Subcutaneous abdominal adipose tissue (tissue), 5 donors: ENCODE data around the gene GALNT9.

Experiments
- H3K27ac ChIP-seq: one replicate; pipeline ENCODE4 v1.7.0; 2013; ENCODE audit warnings: low read depth, mild to moderate bottlenecking, inconsistent platforms, low read length, moderate library complexity
- H3K27me3 ChIP-seq, 5 donors: one replicate each; pipeline ENCODE4 v1.7.0; 2013; ENCODE audit warnings: low read length in 5 of 5, inconsistent platforms in 1 of 5; ENCODE audit not compliant: control insufficient read depth in 5 of 5, insufficient read depth in 4 of 5
- H3K36me3 ChIP-seq, 5 donors: one replicate each; pipeline ENCODE4 v1.7.0; 2013; ENCODE audit warnings: low read length in 5 of 5; ENCODE audit not compliant: control insufficient read depth in 5 of 5, insufficient read depth in 5 of 5
- H3K4me1 ChIP-seq, 5 donors: one replicate each; pipeline ENCODE4 v1.7.0; 2013; ENCODE audit warnings: low read length in 5 of 5, mild to moderate bottlenecking in 3 of 5, moderate library complexity in 1 of 5; ENCODE audit not compliant: control insufficient read depth in 5 of 5, insufficient read depth in 5 of 5
- H3K4me3 ChIP-seq, 5 donors: one replicate each; pipeline ENCODE4 v1.7.0; 2013; ENCODE audit warnings: low read length in 5 of 5, low read depth in 1 of 5
- H3K9ac ChIP-seq, 5 donors: one replicate each; pipeline ENCODE4 v1.7.0; 2013; ENCODE audit warnings: low read length in 5 of 5, mild to moderate bottlenecking in 4 of 5, moderate library complexity in 3 of 5
- H3K9me3 ChIP-seq, 5 donors: one replicate each; pipeline ENCODE4 v1.7.0; 2013; ENCODE audit warnings: low read length in 5 of 5; ENCODE audit not compliant: control insufficient read depth in 5 of 5
- donor health status: healthy.
- donor health status: healthy.
- donor health status: healthy.
- donor health status: healthy.
- donor health status: healthy.

GALNT9 gene

GRCh38 chr12:132168311-132169031, 160.9 kb downstream of the GALNT9 start:
- H3K9ac ChIP-seq, result no peak overlapping the region
- no peak overlapping the region for H3K4me3 ChIP-seq
- no peaks in the 10 kb centered on the region for H3K36me3 ChIP-seq
- no peak overlapping the region for H3K27ac ChIP-seq
- H3K27me3 ChIP-seq, result peaks cover 21 to 49% (median 33%) of the 10 kb centered on the region in 5 donors
- H3K4me1 ChIP-seq, result peaks cover 0 to under 1% (median 0%) of the 10 kb centered on the region in 5 donors
- H3K9me3 ChIP-seq, result no peaks in the 10 kb centered on the region

DNA sequence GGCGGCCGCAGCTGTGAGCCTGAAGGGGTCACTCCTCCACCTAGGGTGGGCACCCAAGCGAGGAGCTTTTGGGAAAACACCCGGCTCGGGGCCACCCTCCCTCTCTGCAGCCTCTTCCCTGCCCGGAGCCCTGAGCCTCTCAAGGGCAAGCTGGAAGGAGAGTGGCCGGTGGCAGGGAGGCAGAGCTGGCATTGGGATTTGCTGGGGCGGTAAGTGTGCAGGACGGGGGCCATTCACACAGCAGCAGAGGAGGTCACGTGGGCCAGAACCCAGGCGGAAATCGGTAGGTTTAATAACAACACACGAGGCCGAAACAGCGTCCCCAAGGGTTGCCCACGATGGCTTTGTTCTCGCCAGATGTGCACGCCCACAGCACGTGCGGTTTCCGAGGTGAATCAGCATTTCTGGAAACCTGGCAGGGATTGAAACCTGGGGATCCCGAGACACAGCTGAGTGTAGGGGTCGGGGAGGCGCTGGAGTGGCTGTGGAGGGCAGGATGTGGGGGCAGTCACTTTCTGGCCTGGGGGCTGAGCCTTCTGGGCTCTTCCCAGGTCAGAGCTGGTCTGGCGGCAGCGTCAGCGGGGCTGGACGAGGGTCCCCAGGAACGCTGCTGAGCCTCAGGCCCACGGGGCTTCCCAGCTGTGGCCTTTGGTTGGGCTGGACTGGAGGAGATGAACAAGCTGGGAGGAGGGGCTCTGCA, 161.6 kb downstream of the GALNT9 start:
- no peak overlapping the region for H3K27ac ChIP-seq
- peaks cover 0 to 7% (median 3%) of the 10 kb centered on the region in 5 donors for H3K4me1 ChIP-seq
- H3K27me3 ChIP-seq, result peaks cover 14 to 45% (median 26%) of the 10 kb centered on the region in 5 donors
- H3K4me3 ChIP-seq, result no peak overlapping the region
- H3K36me3 ChIP-seq, result no peaks in the 10 kb centered on the region
- H3K9ac ChIP-seq, result no peak overlapping the region
- no peaks in the 10 kb centered on the region for H3K9me3 ChIP-seq

GRCh38 chr12:132166801-132167591, 162.4 kb downstream of the GALNT9 start:
- Histone ChIP-seq H3K27me3 (peaks cover 13 to 39% (median 22%) of the 10 kb centered on the region in 5 donors), H3K9me3 (no peaks in the 10 kb centered on the region), H3K27ac (no peak overlapping the region)

DNA sequence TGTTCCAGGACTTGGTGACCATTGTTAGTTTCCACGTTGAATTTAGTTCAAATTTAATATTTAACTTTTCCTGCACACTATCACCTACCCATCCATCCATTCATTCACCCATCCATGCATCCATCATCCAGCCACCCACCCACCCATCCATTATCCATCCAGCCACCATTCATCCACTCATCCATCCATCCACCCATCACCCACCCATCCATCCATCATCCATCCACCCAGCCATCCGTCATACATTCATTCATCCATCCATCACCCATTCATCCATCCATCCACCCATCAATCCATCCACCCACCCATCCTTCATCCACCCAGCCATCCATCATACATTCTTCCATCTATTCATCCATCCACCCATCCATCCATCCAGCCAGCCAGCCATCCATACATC, 163.3 kb downstream of the GALNT9 start:
- Histone ChIP-seq H3K9ac (no peak overlapping the region), H3K27me3 (peaks cover 7 to 32% (median 21%) of the 10 kb centered on the region in 5 donors), H3K4me1 (peaks cover 0 to 15% (median 12%) of the 10 kb centered on the region in 5 donors), H3K27ac (no peak overlapping the region), H3K9me3 (no peaks in the 10 kb centered on the region), H3K36me3 (no peaks in the 10 kb centered on the region), H3K4me3 (no peak overlapping the region)

More at GRCh38 chr12:132166801-132167591, 162.4 kb downstream of the GALNT9 start:
- Histone ChIP-seq H3K4me3 (no peak overlapping the region), H3K9ac (no peak overlapping the region), H3K36me3 (no peaks in the 10 kb centered on the region), H3K4me1 (peaks cover 0 to 15% (median 11%) of the 10 kb centered on the region in 5 donors)

DNA sequence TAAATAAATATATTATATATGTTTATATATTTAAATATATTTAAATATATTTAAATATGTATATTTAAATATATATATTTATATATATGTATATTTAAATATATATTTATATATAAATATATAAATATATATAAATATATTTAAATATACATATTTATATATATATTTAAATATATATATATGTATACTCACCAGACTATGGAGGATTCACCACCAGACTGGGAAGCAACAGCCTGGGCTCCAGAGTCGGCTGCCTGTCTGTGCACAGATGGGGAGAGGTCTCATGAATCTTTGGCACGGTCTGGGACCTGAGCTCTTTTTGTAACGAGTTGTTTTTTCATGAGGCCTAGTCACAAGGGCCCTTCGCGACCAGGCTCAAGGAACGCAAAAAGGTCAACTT, 163.8 kb downstream of the GALNT9 start:
- Histone ChIP-seq H3K27me3 (peaks cover 3 to 30% (median 17%) of the 10 kb centered on the region in 5 donors), H3K4me1 (peaks cover 0 to 15% (median 12%) of the 10 kb centered on the region in 5 donors), H3K27ac (no peak overlapping the region), H3K9ac (no peak overlapping the region), H3K4me3 (no peak overlapping the region), H3K9me3 (no peaks in the 10 kb centered on the region), H3K36me3 (no peaks in the 10 kb centered on the region)

DNA sequence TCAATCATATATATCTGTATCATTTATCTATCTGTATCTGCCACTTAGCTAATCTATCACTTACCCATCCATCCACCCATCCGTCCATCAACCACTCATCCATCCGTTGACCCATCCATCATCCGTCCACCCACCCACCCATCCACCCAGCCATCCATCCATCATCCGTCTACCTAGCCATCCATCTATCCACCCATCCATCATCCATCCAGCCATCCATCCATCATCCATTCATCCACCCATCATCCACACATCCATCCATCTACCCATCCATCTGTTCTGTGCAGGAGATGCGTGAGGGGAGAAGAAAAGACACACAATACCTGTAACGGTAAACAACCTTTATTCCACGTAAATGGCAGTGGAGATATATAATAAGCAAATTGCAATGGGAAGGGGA, 165.0 kb downstream of the GALNT9 start:
- Histone ChIP-seq H3K27ac (no peak overlapping the region), H3K9ac (no peak overlapping the region), H3K4me1 (peaks cover 0 to 15% (median 12%) of the 10 kb centered on the region in 5 donors), H3K9me3 (no peaks in the 10 kb centered on the region), H3K4me3 (no peak overlapping the region), H3K27me3 (peaks cover 0 to 20% (median 11%) of the 10 kb centered on the region in 5 donors), H3K36me3 (no peaks in the 10 kb centered on the region)

DNA sequence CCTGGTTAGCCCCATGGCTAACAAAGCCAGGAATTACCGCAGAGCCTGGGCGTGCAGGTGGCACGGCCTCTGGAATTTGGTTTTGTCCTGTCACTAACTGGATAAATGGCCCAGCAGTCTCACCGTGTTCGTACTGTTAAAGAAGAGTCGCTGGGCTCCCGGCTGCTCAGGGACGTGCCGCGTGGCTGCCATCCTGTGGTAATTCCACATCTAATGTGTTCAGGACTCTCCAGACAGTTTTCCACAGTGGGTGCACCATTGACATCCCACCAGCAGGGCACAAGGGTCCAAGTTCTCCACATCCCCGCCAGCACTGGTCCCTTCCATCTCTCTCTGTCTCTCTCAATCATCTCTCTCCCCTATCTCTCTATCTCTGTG, 165.5 kb downstream of the GALNT9 start:
- no peak overlapping the region for H3K27ac ChIP-seq
- H3K4me3 ChIP-seq, result no peak overlapping the region
- H3K27me3 ChIP-seq, result peaks cover 0 to 18% (median 11%) of the 10 kb centered on the region in 5 donors
- H3K36me3 ChIP-seq, result no peaks in the 10 kb centered on the region
- H3K4me1 ChIP-seq, result peaks cover 0 to 15% (median 12%) of the 10 kb centered on the region in 5 donors
- H3K9me3 ChIP-seq, result no peaks in the 10 kb centered on the region
- no peak overlapping the region for H3K9ac ChIP-seq

- Histone ChIP-seq H3K36me3 (peaks cover 0 to 3% (median 2%) of the 10 kb centered on the region in 5 donors), H3K4me1 (peaks cover 0 to 15% (median 12%) of the 10 kb centered on the region in 5 donors), H3K9me3 (no peaks in the 10 kb centered on the region), H3K9ac (peak overlapping the region in 1 of 5 donors; percentile 25), H3K4me3 (no peak overlapping the region), H3K27me3 (peaks cover 0 to 12% (median 7%) of the 10 kb centered on the region in 5 donors), H3K27ac (no peak overlapping the region)
Observed at GRCh38 chr12:132163041-132163910, 166.1 kb downstream of the GALNT9 start.

DNA sequence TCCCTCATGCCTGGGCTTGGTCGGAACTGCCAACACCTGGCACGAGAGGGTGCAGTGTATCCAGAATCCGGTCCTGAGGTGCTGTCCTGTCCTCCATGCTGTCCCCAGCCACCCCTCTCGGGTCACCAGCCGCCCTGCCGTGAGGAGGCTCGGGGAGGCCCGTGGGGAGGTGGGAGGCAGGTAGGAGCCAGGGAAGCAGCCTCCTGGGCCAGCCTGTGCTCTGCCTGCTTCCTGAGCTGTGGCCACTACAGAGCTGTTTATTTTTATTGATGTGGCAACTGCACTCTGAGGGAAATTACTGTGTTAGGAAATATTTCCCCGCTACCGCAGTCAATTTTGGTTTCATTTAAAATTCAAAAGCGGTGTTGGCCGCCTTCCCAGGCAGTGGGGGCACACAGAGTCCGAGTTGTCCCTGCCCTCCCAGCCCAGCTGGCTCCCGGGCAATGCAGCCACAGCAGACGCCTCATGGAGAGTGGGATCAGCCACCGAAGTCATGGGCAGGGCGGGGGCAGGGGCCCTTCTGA, 166.8 kb downstream of the GALNT9 start:
- Histone ChIP-seq H3K4me1 (peaks cover 0 to 15% (median 12%) of the 10 kb centered on the region in 5 donors), H3K36me3 (peaks cover 0 to 10% (median 9%) of the 10 kb centered on the region in 5 donors), H3K27ac (no peak overlapping the region), H3K9ac (peak overlapping the region in 2 of 5 donors; percentile 21 to 25), H3K9me3 (no peaks in the 10 kb centered on the region), H3K27me3 (peaks cover 0 to 10% (median 5%) of the 10 kb centered on the region in 5 donors), H3K4me3 (peak overlapping the region in 1 of 5 donors; percentile 27)
